Activated T-cell treated with anti-CD3 and anti-CD28 coated beads, Interleukin-2, amount 50 U/mL, for 1 hour (primary cell): ENCODE data around the gene MPPED1.

Experiments used
- DNase-seq: peaks from one replicate; pipeline ENCODE4 v3.0.0-alpha.2; 2020

Gene MPPED1

GRCh38 chr22:43432883-43433415 lies 21.1 kb downstream of the MPPED1 start:
- DNase-seq, result no peak

DNA sequence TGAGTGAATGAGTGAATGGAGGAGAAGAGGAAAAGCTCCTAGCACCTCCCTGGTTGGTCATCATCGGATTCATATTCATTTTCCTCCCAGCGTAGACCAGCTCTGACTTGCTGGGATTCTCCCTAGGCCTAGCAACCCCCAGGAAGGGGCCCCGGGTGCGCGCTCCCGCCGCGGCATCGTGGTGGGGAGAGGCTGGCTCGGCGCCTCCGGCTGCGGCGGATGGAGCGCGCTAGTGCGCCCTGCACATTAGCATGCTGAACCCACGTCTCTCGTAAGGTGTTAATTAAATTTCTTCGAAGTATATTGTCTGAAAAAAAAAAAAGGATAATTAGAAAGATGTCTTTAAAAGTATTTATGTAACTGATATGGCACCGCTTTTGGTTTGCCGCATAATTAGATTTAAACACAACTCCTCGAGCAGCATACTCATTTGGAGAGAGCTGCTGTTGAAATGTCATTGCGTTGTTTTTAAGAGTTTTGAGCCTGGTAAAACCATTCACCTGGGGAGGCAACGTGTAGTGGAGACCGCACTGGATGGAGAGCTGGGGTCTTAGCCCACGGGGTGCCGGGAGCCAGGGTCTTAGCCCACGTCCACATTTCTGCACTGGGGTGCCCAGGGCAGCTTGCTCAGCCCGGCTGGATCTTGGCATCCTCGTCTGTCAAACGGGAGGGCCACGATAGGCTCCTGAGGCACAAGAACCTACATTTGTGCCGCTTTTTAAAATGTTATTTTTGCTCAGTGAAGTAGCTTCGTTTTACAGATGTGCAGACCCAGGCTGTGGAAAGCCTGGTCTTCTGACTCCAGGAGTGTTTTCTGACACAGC lies 21.8 kb downstream of the MPPED1 start:
- DNase-seq, result no peak

DNA sequence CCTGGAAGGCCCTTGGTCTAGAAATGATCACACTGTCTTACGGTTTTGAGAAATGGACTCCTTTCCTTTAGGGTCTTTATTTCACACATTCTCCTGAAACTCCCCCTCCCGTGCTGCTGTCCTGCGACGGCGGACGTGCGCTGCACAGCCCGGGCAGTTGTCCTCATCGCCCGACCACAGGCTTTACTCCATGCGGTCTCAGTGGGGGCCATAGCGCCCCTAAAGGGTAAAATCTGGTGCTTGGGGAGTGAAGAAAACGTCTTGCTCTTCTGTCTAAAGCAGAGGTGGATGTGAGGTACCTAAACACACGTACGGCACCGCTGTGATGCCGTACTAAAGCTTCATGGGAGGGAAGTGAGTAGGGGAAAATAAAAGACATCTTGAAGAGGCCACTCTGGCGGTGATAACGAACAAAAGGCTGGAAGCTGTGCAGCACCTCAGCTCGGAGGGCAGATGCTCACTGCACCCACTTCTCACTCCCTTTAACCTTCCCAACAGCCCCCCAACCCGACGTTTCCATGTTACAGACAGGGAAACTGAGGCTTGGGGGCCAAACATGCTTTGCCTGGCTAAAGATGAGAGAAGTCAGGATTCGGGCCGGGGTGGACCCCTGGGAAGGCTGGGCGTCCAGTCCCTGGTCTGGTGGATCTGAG lies 22.6 kb downstream of the MPPED1 start:
- no peak for DNase-seq

DNA sequence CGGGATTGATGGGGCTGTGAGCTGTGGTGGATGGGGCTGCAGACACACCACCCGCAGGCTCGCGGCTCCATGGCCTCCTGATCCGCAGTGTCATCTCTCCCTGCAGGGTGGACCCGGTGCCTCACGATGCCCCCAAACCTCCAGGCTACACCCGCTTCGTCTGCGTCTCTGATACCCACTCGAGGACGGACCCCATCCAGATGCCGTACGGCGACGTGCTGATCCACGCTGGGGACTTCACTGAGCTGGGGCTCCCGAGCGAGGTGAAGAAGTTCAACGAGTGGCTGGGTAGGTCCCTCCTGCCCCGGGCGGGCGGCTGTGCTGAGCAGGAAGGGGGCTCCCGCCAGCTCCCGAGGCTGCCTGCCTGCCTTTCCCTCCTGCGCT lies 23.1 kb downstream of the MPPED1 start:
- no peak for DNase-seq

DNA sequence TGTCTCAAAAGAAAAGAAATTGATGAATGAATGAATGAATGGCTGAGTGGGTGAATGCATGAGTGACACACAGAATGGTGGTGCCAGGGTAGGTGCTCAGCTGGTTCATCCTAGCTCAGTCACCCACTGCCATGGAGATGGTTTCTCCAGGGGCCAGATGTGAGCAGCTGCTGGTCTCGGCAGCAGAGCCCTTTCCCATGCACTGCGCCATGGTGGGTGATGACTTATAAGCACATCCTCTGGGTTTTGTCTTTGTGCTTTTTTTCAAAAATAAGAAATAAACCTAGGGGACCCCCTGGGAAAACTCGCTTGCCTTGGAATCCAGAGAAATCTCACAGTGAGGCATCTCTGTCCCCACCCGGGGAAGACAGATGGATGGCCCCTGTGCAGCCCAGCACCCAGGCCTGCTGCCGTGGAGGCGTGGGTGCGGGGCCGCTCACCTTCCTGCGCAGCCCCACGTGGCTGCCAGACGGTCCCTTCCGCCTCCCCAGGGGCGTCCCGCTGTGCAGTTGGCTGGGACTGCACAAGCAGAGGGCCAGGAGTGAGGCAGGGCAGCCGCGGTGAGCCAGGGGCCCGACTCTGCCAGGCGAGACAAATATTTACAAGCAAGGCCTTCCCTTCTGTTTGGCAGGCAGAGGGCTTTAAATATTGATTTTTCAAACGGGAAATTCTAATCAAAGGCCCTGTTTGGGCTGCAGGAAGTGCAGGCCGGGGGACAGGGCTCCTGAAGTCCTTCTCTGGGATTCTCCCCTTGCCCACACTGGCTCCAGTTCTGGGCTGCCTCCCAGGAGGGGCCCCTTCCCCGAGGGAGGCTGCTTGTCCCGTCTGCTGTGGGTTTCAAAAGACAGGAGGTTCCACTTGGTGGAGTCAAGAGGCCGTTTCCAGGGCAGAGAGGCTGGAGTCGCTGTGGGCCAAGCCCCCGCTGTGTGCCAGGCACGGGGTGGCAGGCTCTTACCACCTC lies 24.3 kb downstream of the MPPED1 start:
- DNase-seq, result no peak

GRCh38 chr22:43436868-43437267 lies 25.1 kb downstream of the MPPED1 start:
- no peak for DNase-seq

- no peak for DNase-seq
These were observed 26.2 kb downstream of the MPPED1 start for GRCh38 chr22:43437871-43438475.

DNA sequence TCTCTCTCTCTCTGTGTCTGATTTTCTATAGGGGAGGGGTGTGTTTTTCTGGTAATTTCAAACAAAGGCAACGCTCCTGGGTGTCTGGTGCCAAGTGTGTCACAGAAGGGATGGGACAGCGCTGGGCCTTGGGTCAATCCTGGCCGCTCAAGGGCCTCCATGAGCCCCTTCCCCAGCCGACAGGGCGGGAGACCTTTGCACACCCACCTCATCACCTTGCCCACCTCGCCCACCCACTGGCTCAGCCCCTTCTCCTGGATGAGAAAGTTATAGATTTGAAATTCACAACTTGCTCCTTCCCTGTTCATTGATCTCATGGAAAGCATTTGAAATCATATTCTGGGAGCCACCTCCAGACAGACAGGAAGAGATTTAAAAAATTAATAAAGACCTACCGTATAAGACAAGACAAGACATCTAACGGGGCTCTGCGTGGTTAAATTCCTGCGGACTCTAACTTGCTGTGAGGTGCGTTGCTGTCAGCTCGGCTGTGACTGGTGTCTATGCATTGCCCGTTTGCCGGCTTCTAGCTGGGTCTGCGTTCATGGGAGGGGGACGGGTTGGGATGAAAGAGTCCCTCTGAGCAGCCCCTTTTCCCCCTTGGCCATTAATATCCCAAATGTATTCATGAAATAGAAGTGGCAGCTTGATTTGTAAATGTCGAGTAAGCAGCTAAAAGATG lies 27.0 kb downstream of the MPPED1 start:
- DNase-seq, result no peak

DNA sequence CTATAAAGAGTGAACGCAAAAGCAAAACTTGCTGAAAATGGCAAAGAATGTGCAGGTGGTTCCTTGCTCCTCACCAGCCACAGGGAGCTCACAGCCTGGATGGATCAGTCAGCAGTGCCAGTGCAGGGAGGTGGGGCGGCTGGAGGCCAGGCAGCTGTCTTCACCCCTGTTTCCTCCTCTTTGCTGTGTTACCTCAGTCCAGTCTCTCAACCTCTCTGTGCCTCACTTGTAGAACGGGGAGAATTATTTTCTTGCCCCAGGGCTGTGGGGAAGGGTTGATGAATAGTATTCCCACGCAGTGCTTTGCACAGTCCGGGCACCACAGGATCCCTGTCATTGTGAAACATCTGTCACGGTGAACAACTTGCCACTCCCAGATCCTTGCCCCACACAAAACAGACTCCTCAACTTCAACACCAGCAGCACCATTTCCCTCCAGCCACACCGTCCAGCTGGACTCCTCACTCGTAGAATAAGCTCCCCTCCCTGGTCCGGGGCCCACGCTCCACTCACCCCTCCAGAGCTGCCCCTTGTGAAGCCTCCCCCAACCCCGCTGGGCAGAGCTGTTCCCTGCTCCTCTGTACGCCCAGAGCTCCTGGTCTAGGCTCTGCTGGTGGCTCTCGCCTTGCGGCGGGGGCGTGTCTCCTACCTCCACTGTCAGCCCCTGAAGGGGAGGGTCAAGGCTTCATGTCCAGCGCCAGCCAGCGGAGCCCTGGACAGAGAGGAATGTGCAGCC lies 27.7 kb downstream of the MPPED1 start:
- no peak for DNase-seq

GRCh38 chr22:43440104-43440387 lies 28.2 kb downstream of the MPPED1 start:
- DNase-seq, result no peak

GRCh38 chr22:43440556-43440955 lies 28.7 kb downstream of the MPPED1 start:
- DNase-seq, result no peak

DNA sequence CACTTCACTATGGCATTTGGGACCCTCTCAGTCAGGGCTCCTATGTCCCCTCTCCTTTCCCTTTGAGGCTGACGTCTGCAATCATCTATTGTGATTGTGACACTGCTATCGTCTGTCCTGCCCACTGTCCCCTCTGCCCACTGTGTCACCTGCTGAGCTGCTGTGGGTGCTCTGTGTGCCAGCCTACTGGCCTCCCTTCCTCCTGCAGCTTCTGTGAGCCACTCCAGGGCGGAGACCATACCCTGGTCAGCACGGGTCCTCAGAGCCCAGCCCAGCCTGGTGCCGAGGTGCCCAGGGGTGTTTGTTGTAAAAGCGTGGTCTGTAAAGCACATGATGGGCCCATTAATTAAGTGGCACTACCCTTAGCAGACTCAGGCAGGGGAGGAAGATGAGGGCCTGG lies 29.4 kb downstream of the MPPED1 start:
- no peak for DNase-seq

DNA sequence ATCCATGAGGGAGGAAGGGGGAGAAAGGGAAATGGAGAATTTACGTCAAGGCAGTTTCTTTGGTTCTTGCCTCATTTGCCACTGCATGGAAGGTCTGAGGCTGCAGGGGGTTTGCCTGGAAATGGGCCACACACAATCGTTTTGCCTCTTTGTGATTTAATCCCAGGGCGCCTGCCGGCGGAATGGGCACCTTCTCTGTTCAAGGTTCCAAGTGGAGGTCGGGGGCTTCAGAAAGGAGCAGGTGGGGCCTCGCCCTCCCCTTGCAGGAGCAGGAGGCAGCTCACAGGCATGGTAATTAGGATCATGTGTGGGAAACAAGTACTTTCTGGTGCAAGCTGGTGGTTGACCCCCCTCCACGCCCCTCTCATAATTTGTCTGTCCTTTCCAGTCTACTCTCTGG lies 29.9 kb downstream of the MPPED1 start:
- DNase-seq, result no peak

- DNase-seq, result no peak
These were observed 30.8 kb downstream of the MPPED1 start for GRCh38 chr22:43442386-43443151.

DNA sequence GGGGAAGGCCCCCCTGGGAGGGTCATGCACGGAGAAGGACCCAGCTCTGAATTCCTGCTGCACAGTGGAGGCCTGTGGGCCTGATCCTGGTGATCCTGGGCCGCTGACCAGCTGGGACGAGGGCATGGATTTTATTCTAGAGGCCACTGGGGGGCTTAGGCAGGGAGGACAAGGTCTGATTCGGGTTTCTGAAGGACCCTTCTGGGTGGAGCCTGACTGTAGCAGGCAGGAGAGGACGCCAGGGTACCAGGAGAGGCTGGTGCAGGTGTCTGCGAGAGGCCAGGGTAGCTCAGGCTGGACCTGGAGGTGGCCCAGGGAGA lies 31.3 kb downstream of the MPPED1 start:
- no peak for DNase-seq

DNA sequence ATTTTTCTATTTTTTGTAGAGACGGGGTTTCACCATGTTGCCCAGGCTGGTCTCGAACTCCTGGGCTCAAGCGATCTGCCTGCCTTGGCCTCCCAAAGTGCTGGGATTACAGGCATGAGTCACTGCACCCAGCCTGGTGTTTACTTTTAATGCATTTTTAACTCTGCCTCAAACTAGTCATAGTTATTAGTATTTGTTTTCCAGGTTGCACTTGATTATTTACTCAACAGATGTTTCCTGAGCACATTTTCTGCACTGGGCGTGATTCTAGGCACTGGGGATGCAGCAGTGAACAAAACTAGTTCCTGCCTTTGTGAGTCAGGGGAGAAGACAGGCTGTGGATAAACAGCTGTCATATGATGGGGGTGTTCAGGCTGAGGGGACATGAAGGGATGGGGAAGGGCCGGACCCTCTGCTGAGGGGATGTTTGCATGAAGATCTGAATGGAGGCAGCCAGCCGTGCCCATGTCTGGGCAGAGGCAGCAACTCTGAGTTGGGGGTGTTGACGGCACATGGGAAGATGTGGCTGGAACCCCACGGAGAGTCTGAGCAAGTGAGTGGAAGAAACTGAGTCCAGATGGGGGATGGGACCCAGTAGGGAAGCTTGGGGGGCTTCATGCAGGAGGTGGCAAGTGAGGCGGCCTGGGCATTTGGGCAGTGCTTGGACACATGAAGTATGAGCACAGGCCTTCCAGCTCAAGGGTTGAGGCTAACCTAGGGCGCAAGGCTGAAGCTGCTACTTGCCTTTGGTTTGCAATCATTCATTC lies 34.4 kb downstream of the MPPED1 start:
- no peak for DNase-seq

- DNase-seq, result no peak
These were observed 35.1 kb downstream of the MPPED1 start for GRCh38 chr22:43446916-43447315.

DNA sequence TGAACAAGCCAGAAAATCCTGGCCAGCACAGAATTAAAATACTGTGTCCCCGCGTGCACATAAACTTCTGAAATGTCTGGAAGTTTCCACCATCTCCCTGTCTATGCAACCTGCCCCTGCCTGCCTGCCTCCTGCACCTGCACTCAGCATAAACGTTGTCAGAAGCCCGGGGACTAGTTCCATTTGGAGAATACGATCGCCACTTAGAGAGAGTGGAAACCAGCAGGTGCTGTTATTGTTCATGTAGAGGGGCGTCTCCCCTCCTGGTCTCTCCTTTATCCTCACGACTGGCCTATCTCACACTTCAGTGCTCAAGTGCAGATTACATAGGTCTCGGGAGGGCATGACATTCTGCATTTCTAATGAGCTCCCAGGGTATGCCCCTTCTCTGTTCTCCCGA lies 35.6 kb downstream of the MPPED1 start:
- no peak for DNase-seq

- no peak for DNase-seq
These were observed 36.2 kb downstream of the MPPED1 start for GRCh38 chr22:43448048-43448447.

DNA sequence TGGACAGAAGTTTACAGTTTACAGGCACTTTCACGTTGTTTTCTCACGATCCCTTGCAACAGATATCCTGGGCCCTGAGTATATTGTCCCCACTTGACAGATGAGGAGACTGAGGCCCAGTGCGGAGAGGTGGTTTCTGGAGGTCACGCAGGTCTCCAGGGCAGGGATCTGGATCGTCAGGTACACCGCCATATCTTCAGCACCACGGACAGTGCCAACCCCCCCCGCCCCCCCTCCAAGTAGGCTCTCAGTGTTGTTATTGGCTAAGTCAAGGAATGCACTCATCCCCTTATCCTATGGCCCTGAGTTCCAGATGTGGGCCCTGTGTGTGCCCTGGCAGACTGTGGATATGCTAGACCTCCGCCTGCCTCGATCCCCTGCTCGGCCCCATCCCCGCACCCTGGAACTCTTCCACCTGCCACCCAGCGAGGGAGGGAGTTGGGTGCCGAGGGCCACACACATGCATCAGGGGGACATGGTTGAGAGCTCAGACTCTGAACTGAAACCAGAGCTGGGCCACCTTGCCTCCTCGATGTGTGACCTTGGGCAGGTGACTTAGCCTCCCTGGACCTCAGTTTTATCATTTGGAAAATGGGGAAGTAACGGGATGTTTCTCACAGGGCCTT lies 37.5 kb downstream of the MPPED1 start:
- no peak for DNase-seq
